Heart right ventricle (tissue), 16 donors: ENCODE data around the gene UNC79. TPM values are rescaled to one million over a fixed set of nuclear protein-coding genes. Genes with fewer than 3 reads are reported as not detected.

ENCODE experiments used
- ATAC-seq, 8 donors: fragments of 200-7000 bp; cut with Tn5 transposase; one replicate each; pipeline ENCODE4 v1.9.1; 2020; ENCODE audit warnings: mild to moderate bottlenecking in 8 of 8, moderate library complexity in 8 of 8, moderate number of reproducible peaks in 1 of 8
- DNase-seq, 2 donors: peaks; one replicate each; pipeline ENCODE4 v3.0.0-alpha.2; 2020
- H3K27ac ChIP-seq, 10 donors: fragments of 200-600 bp; sonication (generic) in 2 of 10; one replicate each; pipeline versions ENCODE4 v1.5.0 to v1.8.0; 2020 to 2022; ENCODE audit warnings: mild to moderate bottlenecking in 3 of 10
- H3K27me3 ChIP-seq, 7 donors: fragments of 200-600 bp; one replicate each; pipeline ENCODE4 v1.8.0; 2021 to 2022; ENCODE audit warnings: mild to moderate bottlenecking in 2 of 7
- H3K36me3 ChIP-seq, 9 donors: fragments of 200-600 bp; sonication (generic) in 1 of 9; one replicate each; pipeline versions ENCODE4 v1.5.0 to v1.8.0; 2020 to 2022; ENCODE audit warnings: mild to moderate bottlenecking in 2 of 9
- H3K4me1 ChIP-seq, 9 donors: fragments of 200-600 bp; sonication (generic) in 1 of 9; one replicate each; pipeline versions ENCODE4 v1.5.0 to v1.8.0; 2020 to 2022; ENCODE audit warnings: mild to moderate bottlenecking in 4 of 9
- H3K4me3 ChIP-seq, 10 donors: fragments of 200-600 bp; sonication (generic) in 2 of 10; one replicate each; pipeline versions ENCODE4 v1.5.0 to v1.8.0; 2020 to 2022; ENCODE audit warnings: mild to moderate bottlenecking in 7 of 10, moderate library complexity in 2 of 10
- H3K9me3 ChIP-seq, 11 donors: fragments of 200-600 bp in 10 of 11; sonication (generic) in 2 of 11; one replicate each; pipeline versions ENCODE4 v1.5.0 to v1.8.0; 2013 to 2022; ENCODE audit warnings: mild to moderate bottlenecking in 2 of 11, control low read depth in 1 of 11, moderate library complexity in 1 of 11
- WGBS, 2 donors: extraction: QIAGEN DNeasy Blood & Tissue Kit; methylation state at CpG; one replicate each; pipeline ENCODE4 v1.1.7; 2013; ENCODE audit warnings: inconsistent platforms in 1 of 2; 5-methylcytosine and 5-hydroxymethylcytosine counted together
- intact Hi-C, 10 donors: fragments of 100-400 bp; cut with DNase I; formaldehyde crosslinking; loops; one replicate each; pipeline versions ENCODE4 v1.11.1 to v1.14.2; 2022
- polyA plus RNA-seq, 2 donors: library from polyadenylated mRNA; stranded (reverse); fragments of 200-250 nt; gene quantifications; one replicate each; pipeline ENCODE4 v1.2.3, GENCODE V29; 2013
- total RNA-seq, 10 donors: library from RNA; stranded (reverse); fragmentation: NEBNext Ultra II Directional in 3 of 10; extraction: Animal tissue kit (Norgen Biotek cat#: 25700) in 3 of 10; gene quantifications; one replicate each; pipeline versions ENCODE4 v1.2.1 to v1.2.4, GENCODE V29; 2021 to 2023
- TF ChIP-seq, protein P1 (sequence below), 9 donors: fragments of 200-600 bp; sonication (generic) in 2 of 9; IDR thresholded peaks; one replicate each; pipeline versions ENCODE4 v1.5.0 to v1.8.0; 2021 to 2022; ENCODE audit warnings: antibody characterized with exemption in 9 of 9, mild to moderate bottlenecking in 5 of 9, moderate library complexity in 1 of 9
- donor health status: Arrhythmogenic right ventricular cardiomyopathy.
- donor health status: ischemic (EF 13 %, LVEDD 7.1; RV severe dilation, severe dysfunction).
- donor health status: healthy with polysubstance abuse.
- donor health status: DM: no; HTN: yes; CAD: no.
- donor health status: DM: no; HTN: no; CAD: no.
- donor health status: ischemic (EF 25% LVEDD 6.9; RV normal size, moderate dysfunction).
- donor health status: ischemic (EF 25% LVEDD 5.7; RV mildly dilated, moderate dysfunction).
- donor health status: healthy.
- donor health status: DM: yes; HTN: yes; CAD: no.
- donor health status: Ischemic cardiomyopathy.
- donor health status: ischemic (EF 35%, LVEDD 5.7; RV mildly dilated, moderate dysfunction).
- donor health status: nonischemic (EF 11% LVEDD 7.7; RV severe dilation, severe dysfunction).
- donor health status: DM: yes; HTN: yes; CAD: no.
- donor health status: PGD.
- donor health status: ischemic (EF 29% LVEDD 5.4; RV normal size, mild dysfunction).
- donor health status: nonischemic (EF 23%, LVEDD 6.1; RV moderate dilation, normal function).

The UNC79 gene
- total and polyA plus RNA-seq, 12 donors: 0.01 to 0.89 (median 0.40) TPM

DNA sequence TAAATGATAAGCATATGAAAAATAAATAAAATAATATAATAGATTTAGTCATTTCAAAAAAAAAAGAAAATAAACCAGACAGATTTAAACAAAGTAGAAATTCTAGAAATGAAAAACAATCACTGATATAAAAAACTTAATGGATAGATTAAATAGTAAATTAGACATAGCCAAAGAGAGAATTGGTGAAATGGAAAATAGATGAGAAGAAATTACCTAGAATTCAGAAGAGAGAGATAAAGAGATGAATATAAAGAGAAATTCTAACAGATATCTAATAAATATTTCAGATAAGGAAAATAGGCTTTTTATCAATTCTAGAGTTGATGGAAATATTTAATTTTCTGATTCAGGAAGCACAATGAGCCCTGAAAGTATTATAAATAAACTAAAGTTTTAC lies 234.4 kb downstream of the UNC79 start:
- DNase-seq: no peak
- Histone ChIP-seq H3K36me3 (no peaks in the 10 kb centered on the region), H3K9me3 (peaks cover 0 to 41% (median 17%) of the 10 kb centered on the region in 11 donors), H3K27ac (no peak overlapping the region), H3K27me3 (peaks cover 0 to 6% (median 0%) of the 10 kb centered on the region in 7 donors), H3K4me1 (no peaks in the 10 kb centered on the region), H3K4me3 (no peak overlapping the region)
- intact Hi-C loops: no loop called here
- no peak for ATAC-seq
- TF ChIP-seq, protein P1, sequence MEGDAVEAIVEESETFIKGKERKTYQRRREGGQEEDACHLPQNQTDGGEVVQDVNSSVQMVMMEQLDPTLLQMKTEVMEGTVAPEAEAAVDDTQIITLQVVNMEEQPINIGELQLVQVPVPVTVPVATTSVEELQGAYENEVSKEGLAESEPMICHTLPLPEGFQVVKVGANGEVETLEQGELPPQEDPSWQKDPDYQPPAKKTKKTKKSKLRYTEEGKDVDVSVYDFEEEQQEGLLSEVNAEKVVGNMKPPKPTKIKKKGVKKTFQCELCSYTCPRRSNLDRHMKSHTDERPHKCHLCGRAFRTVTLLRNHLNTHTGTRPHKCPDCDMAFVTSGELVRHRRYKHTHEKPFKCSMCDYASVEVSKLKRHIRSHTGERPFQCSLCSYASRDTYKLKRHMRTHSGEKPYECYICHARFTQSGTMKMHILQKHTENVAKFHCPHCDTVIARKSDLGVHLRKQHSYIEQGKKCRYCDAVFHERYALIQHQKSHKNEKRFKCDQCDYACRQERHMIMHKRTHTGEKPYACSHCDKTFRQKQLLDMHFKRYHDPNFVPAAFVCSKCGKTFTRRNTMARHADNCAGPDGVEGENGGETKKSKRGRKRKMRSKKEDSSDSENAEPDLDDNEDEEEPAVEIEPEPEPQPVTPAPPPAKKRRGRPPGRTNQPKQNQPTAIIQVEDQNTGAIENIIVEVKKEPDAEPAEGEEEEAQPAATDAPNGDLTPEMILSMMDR (IDR thresholded peaks at IDR 0.05): no peak

DNA sequence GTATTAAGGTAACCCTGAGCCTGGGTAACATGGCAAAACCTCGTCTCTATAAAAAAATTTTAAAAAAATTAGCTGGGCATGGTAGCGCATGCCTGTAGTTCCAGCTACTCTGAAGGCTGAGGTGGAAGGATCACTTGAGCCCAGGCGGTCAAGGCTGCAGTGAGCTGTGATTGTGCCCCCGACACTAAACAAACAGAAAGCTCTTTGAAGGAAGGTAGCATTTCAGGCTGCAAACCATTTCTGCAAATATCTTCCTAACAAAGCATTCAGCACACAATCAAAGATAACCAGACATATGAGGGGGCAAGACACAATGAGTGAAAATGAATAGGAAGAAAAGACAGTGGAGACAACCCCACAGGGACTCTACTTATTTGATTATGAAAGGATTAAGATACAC lies 238.9 kb downstream of the UNC79 start:
- H3K4me1 ChIP-seq: no peaks in the 10 kb centered on the region
- peaks cover 0 to 31% (median 12%) of the 10 kb centered on the region in 11 donors for H3K9me3 ChIP-seq
- peaks cover 0 to 6% (median 0%) of the 10 kb centered on the region in 7 donors for H3K27me3 ChIP-seq
- H3K27ac ChIP-seq: no peak overlapping the region
- H3K4me3 ChIP-seq: no peak overlapping the region
- no peaks in the 10 kb centered on the region for H3K36me3 ChIP-seq
- WGBS, 2 donors: 84 to 91% methylated on average over 4 of the region's 4 CpGs
- ATAC-seq (no peak), DNase-seq (no peak)
- intact Hi-C loops: no loop called here
- TF ChIP-seq, protein P1 (IDR thresholded peaks at IDR 0.05): no peak

DNA sequence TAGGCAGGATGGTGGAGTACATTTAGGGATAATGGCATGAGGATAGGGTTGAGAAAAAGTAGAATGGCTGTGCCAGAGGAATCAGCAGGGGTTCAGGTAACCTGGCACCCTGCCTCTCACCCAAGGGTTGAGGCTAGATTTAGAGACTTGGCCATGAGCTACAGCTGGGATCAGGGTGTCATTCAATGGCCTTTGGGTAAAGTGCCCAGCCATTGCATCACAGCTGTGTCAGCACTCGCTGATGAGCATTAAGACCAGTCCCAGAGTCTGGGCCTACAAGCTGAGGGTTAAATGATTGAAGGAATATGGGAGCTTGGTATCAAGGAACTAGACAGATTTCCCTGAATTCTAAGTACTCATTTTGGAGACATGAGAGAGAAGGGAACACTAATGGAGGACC lies 243.6 kb downstream of the UNC79 start:
- TF ChIP-seq, protein P1 (IDR thresholded peaks at IDR 0.05): no peak
- intact Hi-C loops: no loop called here

DNA sequence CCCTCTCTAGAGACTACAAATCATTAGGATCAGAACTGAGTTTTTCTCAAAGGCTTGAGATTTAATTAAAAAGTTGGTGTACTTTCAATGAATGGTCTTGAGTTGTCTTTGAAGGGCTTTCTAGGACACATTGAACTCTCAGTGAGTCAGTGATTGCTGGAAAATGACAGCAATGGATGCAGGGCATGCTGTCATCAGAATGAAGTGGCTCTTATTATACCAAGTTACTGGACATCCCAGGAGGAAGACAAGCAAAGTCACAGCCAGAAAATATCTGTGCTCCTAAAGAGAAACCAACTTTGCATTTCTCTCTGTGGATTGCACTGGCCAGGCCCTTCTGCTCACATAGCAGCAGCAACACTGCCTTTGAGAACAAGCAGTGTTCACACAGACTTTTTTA lies 244.9 kb downstream of the UNC79 start:
- ATAC-seq (peak in 3 of 8 donors; percentile 53 to 88 (median 79)), DNase-seq (no peak)
- TF ChIP-seq, protein P1 (IDR thresholded peaks at IDR 0.05): no peak
- Histone ChIP-seq H3K4me3 (no peak overlapping the region), H3K4me1 (no peaks in the 10 kb centered on the region), H3K9me3 (no peaks in the 10 kb centered on the region), H3K36me3 (no peaks in the 10 kb centered on the region), H3K27ac (no peak overlapping the region), H3K27me3 (peaks cover 0 to 4% (median 0%) of the 10 kb centered on the region in 7 donors)
- intact Hi-C loops: no loop called here

More for the DNA sequence above, 243.6 kb downstream of the UNC79 start:
- Histone ChIP-seq H3K36me3 (no peaks in the 10 kb centered on the region), H3K27me3 (no peaks in the 10 kb centered on the region), H3K27ac (no peak overlapping the region), H3K4me1 (no peaks in the 10 kb centered on the region), H3K9me3 (no peaks in the 10 kb centered on the region), H3K4me3 (no peak overlapping the region)
- 85 to 94% methylated on average over 1 of the region's 1 CpG for WGBS, 2 donors
- DNase-seq (no peak), ATAC-seq (peak in 1 of 8 donors; percentile 26)
